HG03064 (cell line): ENCODE results near the gene KCNN1.
"Not testable (repeated sequence)": the region's sequence is repeated elsewhere in the genome, so short reads cannot be mapped to it uniquely, and the experiment has no call there.

Experiments used
- ATAC-seq: cut with Tn5 transposase; IDR thresholded peaks from one replicate; pipeline ENCODE4 v1.9.1; 2021; ENCODE audit warnings: low read depth; ENCODE audit not compliant: unreplicated experiment

The KCNN1 gene

DNA sequence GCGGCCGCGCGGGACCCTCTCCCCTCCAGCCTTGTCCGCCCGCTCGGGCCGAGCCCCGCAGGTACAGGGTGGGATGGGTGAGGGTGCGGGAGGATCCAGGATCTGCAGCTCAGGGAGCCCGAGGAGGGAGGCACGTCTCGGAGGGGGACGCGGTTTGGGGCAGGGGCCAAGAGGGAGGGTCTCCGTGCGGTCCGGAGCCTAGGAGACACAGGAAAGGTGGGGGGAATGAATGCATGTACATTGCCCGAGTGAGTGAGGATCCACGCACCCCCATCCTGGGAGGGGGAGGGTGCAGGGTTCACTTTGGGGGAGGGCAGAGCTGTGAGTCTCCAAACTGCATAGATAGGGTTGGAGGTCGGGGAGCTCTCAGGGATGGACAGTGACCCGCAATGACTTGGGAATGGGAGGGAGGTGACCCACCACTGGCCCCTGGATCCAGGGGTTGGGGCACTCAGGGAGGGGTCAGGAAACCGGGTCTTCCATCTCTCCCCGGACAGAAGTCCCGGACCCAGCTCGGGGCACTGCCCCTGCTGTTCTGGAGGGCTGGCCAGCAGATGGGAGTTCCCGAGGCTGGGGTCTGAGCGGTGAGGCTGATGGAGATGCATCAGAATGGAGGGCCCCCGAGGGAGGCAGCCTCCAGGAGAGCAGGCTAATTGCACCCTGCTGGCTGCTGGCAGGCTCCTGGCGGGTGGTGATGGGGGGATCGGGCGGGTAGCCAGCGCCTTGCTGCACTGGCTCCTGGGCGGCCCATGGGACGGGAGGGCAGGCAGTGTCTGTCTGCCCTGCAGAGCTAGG is 547 bp downstream of the KCNN1 start:
- ATAC-seq = no peak

DNA sequence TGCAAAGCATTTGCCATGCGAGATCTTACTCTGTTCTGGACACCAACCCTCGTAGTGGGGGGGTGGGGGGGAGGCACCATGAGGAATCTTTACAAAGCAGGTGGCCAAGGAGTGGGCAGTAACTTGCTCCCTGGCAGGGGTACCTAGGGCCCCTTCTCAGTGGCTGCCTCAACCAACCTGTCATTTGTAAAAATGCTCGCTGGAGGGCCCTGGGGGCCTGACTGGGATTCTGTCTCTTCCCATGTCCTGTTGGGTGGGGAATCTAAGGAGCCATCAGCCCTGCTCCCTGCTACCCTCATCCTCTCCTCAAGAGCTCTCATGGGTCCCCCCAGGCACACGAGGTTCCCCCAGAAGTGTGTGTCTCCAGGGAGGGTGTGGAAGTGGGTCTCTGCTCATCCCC is 1.5 kb downstream of the KCNN1 start:
- no peak for ATAC-seq

DNA sequence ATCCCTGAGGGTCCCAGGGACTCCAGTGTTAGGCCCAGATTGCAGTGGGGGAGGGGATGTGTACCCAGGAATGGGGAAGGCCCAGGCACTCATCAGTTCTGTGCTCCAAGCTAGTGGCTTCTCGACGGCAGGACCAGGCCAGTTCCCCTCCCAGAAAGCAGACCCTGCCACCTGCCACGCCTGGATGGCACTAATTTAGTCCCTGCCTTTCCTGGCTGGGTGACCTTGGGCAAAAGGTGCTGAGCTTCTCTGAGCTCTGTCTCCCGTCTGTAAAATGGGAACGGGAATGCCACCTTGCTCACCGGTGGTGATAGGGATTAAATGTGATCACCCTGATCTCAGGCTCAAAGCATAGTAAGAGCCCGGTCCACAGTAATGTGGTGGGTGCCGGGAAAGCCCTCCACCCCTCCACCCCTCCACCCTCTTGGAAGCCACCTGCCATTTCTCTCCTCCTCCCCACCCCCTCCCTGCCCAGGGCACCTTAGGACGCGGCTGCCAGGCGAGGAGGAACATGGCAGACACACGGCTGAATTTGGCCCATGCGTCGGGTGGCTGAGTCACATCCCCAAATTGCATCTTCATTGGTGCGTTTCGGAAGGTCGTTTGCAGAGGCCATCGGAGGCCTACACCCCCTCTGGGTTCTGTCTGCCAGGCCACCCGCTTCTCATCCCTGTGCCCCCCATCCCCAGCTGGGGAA is 2.3 kb downstream of the KCNN1 start:
- no peak for ATAC-seq

DNA sequence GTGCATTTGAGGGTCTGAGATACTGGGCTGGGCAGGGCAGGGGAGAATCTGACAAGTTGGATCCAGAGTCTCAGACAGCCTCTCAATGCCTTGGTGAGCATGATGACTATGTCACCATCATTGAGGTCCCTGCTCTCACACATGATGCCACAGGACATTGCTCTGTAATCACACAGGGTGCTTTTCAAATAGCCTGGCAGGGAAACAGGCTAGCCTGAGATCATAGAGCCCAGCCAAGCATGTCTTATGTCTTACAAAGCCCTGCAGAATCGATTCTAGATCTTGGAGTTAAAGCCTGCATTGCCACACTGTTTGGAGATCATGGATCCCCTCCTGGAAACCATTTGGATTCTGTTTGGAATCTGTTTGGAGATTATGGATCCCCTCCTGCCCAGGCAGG is 5.3 kb downstream of the KCNN1 start:
- ATAC-seq = no peak

DNA sequence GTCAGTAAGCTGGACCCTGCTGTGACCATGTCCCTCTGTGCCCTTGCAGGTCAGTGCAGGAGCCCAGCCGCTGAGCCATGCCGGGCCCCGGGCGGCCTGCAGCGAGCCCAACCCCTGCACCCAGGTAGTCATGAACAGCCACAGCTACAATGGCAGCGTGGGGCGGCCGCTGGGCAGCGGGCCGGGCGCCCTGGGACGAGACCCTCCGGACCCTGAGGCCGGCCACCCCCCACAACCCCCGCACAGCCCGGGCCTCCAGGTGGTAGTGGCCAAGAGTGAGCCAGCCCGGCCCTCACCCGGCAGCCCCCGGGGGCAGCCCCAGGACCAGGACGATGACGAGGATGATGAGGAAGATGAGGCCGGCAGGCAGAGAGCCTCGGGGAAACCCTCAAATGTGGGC is 6.9 kb downstream of the KCNN1 start:
- no peak for ATAC-seq

DNA sequence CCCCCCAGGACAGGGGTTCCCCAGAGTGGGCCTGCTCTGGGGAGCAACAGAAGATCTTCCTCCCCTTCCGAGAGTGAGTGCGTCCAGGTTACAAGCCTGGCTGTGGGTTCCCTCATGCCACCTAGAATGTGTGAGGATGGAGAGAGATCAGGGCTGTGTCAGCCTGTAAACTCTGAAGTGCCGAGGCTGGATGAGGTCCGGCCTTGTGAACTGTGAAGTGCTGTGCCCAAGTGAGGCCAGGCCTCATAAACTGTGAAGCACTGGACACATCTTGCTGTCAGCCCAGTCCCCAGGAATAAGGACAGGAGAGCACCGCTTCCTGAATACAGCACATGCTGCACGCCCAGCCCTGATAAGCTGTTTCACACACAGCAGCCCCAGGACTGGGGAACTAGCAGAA is 7.6 kb downstream of the KCNN1 start:
- no peak for ATAC-seq

DNA sequence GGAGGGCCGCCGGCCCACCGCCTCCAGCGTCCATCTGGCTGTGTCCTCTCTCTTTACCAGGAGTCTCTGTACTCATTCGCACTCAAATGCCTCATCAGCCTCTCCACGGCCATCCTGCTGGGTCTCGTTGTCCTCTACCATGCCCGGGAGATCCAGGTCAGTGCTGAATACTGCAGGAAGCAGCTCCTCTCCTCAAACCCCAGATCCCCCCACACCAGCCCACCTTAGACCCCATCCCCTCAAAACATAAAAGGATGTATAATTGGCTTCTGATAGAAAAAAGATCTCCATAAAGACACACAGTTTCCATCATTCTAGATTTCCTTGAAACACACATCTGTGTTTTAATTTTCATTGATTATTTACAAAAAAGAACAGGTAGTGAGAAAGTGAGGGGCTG is 8.1 kb downstream of the KCNN1 start:
- no peak for ATAC-seq

DNA sequence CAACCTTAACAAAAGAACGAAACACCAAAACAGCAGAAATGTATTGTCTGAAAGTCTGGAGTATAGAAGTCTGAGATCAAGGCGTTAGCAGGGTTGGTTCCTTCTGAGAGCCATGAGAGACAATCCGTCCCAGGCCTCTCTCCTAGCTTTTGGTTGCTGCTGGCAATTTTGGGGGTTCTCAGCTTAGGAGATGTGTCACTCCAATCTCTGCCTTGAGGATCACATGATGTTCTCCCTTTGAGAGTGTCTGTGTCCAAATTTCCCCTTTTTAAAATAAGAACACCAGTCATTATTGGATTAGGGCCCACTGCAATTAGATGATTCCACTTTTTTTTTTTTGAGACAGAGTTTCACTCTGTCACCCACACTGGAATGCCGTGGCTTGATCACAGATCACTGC is 10.1 kb downstream of the KCNN1 start:
- no peak for ATAC-seq

DNA sequence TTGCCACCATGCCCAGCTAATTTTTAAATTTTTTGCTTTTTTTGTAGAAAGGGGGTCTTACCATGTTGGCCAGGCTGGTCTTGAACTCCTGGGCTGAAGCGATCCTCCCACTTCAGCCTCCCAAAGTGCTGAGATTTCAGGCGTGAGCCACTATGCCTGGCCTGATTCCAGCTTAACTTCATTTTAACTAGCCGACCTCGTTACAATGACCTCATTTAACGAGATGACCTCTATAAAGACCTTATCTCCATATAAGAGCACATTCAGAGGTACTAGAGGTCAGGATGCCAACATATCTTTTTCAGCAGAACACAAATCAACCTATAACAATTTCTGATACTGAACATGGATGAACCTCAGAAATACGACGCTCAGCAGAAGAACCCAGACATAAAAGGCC is 10.6 kb downstream of the KCNN1 start:
- no peak for ATAC-seq

DNA sequence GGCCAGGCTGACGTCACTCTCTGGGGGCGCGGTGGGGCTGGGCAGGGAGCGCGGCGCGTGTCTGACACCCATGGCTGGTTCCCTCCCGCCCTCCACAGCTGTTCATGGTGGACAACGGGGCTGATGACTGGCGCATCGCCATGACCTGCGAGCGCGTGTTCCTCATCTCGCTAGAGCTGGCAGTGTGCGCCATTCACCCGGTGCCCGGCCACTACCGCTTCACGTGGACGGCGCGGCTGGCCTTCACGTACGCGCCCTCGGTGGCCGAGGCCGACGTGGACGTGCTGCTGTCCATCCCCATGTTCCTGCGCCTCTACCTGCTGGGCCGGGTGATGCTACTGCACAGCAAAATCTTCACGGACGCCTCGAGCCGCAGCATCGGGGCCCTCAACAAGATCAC is 14.7 kb downstream of the KCNN1 start:
- no peak for ATAC-seq

DNA sequence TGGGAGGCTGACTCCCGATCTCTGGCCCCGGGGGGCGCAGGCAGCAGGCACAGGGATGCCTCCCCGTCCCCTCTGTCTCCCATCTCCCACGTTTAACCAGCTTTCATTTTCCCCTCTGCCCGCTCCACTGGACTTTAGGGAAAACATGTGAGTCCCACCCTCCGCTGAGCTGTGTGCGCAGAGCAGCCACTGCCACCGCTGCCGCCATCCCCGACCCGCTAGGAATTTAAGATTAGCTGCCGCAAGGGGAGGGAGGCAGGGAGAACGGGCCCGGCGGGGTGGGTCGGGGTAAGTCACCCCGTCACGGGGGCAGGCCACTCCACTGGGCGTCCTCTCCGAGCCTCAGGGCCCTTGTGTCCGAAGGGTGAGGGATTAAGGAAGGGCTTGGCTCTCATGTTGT is 15.5 kb downstream of the KCNN1 start:
- ATAC-seq = no peak

DNA sequence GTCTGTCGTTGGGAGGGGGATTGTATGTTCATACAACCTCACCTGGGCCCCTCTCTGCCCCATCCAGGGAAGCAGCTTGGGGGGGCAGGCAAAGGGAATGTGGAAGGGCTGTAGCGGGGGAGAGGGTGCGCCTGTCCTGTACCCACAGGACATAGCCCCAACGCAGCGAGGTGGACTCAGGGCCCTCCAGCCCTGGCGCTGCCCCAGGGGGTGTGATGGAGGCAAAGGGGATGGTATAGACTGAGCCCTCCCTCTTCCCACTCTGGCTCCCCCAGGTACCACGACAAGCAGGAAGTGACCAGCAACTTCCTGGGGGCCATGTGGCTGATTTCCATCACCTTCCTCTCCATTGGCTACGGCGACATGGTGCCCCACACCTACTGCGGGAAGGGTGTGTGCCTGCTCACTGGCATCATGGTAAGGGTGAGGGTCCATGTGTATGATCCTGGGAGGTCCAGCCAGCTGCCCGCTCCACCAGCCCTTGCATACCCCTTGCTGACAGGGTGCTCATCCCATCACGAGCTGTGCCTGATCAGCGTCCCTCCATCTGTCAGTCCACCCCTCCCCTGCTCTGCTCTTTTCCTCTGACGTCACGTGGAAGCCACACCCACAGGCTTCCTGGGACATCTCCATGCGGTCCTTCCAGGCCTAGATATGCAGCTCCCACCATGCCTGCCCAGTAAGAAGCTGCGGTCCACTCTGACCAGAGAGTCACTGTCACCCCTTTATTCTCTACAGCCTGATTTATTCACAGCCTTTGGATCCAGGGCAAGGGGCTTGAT is 18.3 kb downstream of the KCNN1 start:
- no peak for ATAC-seq

DNA sequence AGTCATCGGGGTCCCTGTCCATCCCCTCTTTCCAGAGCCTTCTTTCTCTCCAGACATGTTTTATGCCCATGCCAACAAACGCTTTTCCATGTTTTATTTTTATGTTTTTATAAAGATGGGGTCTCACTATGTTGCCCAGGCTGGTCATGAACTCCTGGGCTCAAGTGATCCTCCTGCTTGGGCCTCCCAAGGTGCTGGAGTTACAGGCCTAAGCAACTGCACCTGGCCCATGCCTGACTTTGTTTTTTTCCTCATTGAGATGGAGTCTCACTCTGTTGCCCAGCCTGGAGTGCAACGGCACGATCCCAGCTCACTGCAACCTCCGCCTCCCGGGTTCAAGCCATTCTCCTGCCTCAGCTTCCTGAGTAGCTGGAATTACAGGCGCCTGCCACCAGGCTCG is 19.7 kb downstream of the KCNN1 start:
- ATAC-seq = not testable (repeated sequence)

DNA sequence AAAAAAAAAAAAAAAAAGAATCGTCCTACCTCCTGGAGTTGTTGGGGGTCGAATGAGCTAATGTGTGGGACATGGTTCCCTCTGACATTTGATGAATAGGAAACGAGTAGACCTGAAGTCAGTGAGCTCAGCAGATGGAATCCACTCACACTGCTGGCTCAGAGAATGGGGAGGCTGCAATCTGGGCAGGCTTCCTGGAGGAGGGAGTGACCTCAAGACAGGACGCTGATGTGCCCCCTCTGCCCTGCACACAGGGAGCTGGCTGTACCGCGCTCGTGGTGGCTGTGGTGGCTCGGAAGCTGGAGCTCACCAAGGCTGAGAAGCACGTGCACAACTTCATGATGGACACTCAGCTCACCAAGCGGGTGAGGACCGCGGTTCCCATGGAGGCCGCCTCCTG is 21.3 kb downstream of the KCNN1 start:
- ATAC-seq = no peak

DNA sequence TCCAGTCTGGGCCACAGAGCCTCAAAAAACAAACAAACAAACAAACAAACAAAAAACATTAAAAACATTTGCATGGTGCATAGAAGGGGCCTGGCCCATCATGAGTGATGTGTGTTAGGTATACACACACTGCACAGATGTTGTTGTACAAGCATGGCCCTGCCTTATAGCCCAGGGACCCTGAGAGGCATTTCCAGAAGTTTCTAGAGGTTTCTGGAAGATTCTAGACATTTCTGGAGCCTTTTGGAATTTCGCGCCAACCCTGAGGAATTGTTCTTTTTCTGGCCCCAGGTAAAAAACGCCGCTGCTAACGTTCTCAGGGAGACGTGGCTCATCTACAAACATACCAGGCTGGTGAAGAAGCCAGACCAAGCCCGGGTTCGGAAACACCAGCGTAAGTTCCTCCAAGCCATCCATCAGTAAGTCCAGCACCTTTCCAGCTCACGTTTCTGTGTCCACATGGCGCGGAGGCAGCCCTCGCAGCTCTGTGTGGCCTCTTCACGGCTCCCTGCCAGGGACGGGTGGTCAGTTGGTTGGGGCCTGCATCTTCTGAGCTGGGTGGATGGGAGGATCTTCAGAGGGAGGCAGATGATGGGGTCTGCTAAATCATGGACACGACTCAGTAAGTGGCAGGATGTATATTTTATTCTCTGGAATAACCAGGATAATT is 22.7 kb downstream of the KCNN1 start:
- no peak for ATAC-seq

DNA sequence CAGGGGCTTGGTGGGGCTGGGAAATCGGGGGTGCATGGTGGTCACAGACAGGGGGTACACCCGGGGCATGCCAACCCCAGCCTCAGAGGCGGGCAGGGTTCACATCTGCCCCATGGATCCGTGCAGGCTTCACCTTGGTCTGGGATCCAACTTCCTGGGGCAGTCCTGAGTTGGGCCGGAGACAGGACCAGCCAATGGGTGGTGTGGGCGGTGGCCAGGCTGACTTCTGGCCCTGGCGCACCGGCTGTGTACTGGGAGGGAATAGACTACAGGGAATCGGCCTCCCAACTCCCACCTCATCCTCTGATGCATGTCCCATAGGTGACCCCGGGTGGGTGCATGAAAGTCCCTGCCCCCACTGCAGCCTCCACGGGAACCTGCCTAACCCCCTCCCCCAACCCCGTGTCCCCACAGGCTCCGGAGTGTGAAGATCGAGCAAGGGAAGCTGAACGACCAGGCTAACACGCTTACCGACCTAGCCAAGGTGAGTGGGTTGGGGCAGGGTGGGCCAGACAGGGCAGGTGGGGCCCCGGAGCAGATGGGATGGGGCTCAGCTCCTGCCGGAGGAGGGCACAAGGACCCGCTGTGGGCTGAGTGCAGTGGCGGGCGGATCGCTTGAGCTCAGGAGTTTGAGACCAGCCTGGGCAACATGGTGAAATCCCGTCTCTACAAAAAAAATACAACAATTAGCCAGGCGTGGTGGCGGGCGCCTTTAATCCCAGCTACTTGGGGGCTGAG is 26.3 kb downstream of the KCNN1 start:
- ATAC-seq = no peak

DNA sequence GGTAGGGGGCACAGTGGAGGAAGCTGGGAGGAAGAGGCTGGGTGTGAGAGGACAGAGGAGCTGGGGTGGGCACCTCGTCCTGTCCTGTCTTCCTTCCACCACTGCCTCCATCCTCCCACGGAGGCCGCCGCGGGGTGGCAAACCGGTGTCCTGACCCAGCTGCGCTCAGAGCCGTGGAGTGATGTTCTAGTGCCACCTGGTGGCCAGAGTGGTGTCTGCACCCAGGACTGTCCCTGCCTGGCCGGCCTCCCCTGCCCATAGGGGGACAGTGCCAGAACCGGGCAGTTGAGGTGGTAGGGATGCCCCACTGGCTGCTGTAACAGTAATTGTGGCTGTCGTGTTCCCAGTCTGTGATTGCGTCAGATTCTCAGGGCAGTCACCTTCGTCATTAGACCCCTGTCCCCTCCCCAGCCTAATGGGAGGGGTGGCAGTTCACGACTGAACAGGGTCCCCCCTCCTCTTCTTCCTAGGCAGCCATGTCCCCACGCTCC is 30.0 kb downstream of the KCNN1 start:
- ATAC-seq = no peak

DNA sequence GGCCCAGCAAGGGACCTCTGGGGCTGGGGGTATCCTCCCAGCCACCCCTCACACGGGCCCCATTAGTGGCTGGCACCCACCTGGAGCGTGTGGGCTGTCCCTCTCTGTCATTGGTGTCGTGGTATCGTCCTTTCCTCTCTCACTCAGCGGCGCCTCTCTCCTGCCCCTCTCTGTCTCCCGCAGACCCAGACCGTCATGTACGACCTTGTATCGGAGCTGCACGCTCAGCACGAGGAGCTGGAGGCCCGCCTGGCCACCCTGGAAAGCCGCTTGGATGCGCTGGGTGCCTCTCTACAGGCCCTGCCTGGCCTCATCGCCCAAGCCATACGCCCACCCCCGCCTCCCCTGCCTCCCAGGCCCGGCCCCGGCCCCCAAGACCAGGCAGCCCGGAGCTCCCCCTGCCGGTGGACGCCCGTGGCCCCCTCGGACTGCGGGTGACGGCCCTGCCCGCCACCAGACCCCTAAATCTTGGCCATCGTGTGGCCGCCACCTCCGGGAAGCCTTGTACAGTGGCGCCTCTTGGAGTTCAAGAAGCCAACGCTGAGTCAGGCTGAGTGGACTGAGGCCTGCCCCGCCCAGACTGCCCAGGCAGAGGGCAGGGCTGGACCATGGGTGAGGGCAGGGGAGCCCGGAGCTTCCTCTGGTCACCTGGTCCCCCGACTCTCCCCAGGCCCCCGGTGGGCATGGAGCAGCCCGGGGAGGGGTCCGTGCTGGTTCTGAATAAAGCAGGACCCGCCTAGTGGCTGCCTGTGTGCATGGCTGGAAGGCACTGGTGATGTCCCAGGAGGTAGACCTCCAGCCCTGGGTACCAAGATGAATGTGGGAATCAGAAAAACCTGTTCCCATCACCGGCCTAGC is 31.3 kb downstream of the KCNN1 start:
- no peak for ATAC-seq

DNA sequence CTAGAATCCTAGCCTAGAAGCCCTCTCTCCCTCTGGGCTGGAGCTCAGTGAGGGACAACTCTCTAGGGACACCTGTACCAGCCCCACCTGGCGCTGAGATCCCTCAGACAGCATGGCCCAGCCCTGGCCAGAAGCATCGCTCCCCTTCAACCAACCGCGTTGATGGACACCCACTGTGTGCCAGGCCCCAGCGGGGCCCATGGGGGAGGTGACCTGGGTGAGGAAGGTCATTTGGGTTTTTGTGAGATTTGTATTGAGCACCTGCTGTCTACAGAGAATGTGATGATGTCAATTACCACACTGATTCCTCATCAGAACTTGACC is 31.9 kb downstream of the KCNN1 start:
- no peak for ATAC-seq
